Panc1 (cell line): ENCODE data around the gene HSF2BP.

Experiments used
- POLR2AphosphoS5 ChIP-seq: IDR thresholded peaks from 2 replicates; pipeline ENCODE4 v1.6.1; 2012; ENCODE audit warnings: mild to moderate bottlenecking, low read depth, low read length, moderate library complexity
- SIN3A ChIP-seq: IDR thresholded peaks from 2 replicates; pipeline ENCODE4 v1.6.1; 2012; ENCODE audit warnings: low read depth, mild to moderate bottlenecking, low read length, moderate library complexity, borderline replicate concordance; ENCODE audit not compliant: insufficient read depth
- TF ChIP-seq, protein P1 (sequence below): fragments of 450-650 bp; IDR thresholded peaks from 2 replicates; pipeline ENCODE4 v1.5.1; 2017; ENCODE audit warnings: mild to moderate bottlenecking
- TF ChIP-seq, protein P2 (sequence below), 2 experiments: IDR thresholded peaks; 2 replicates each; pipeline ENCODE4 v1.6.1; 2011 to 2012; ENCODE audit warnings: low read depth in 2 of 2, control low read depth in 1 of 2, low read length in 1 of 2, mild to moderate bottlenecking in 1 of 2, moderate library complexity in 1 of 2; ENCODE audit not compliant: insufficient read depth in 1 of 2

DNA sequence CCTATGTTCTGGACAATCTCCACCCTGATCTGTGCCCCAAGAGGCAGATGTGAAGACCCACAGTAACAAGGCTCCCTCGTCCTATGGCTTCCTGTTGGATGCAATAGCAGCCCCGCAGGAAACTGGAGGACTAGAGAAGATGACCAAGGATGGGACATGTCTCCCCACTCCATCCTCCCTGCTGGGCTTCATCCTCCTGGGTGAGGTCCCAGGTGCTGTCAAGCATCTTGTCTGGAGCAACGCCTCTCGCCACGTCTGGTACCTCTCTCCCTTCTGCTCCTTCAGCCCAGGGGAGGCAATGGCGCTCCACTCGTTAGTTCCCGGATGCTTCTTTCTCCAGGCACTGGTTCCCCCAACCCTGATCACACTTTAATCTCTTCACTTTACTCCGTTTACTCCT, 11.1 kb downstream of the HSF2BP start:
- TF ChIP-seq, protein P1, sequence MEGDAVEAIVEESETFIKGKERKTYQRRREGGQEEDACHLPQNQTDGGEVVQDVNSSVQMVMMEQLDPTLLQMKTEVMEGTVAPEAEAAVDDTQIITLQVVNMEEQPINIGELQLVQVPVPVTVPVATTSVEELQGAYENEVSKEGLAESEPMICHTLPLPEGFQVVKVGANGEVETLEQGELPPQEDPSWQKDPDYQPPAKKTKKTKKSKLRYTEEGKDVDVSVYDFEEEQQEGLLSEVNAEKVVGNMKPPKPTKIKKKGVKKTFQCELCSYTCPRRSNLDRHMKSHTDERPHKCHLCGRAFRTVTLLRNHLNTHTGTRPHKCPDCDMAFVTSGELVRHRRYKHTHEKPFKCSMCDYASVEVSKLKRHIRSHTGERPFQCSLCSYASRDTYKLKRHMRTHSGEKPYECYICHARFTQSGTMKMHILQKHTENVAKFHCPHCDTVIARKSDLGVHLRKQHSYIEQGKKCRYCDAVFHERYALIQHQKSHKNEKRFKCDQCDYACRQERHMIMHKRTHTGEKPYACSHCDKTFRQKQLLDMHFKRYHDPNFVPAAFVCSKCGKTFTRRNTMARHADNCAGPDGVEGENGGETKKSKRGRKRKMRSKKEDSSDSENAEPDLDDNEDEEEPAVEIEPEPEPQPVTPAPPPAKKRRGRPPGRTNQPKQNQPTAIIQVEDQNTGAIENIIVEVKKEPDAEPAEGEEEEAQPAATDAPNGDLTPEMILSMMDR = no peak
- TF ChIP-seq, protein P2, sequence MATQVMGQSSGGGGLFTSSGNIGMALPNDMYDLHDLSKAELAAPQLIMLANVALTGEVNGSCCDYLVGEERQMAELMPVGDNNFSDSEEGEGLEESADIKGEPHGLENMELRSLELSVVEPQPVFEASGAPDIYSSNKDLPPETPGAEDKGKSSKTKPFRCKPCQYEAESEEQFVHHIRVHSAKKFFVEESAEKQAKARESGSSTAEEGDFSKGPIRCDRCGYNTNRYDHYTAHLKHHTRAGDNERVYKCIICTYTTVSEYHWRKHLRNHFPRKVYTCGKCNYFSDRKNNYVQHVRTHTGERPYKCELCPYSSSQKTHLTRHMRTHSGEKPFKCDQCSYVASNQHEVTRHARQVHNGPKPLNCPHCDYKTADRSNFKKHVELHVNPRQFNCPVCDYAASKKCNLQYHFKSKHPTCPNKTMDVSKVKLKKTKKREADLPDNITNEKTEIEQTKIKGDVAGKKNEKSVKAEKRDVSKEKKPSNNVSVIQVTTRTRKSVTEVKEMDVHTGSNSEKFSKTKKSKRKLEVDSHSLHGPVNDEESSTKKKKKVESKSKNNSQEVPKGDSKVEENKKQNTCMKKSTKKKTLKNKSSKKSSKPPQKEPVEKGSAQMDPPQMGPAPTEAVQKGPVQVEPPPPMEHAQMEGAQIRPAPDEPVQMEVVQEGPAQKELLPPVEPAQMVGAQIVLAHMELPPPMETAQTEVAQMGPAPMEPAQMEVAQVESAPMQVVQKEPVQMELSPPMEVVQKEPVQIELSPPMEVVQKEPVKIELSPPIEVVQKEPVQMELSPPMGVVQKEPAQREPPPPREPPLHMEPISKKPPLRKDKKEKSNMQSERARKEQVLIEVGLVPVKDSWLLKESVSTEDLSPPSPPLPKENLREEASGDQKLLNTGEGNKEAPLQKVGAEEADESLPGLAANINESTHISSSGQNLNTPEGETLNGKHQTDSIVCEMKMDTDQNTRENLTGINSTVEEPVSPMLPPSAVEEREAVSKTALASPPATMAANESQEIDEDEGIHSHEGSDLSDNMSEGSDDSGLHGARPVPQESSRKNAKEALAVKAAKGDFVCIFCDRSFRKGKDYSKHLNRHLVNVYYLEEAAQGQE (IDR thresholded peaks at IDR 0.05; ENCODE audit: insufficient read depth in 1 of 2, low read depth in 2 of 2, low read length in 1 of 2) = no peak
- no peak for TF ChIP-seq SIN3A
- TF ChIP-seq POLR2AphosphoS5 = no peak
